Transverse colon (tissue), 4 donors: ENCODE measurements around the gene MYOM1. TPM values are rescaled to one million over a fixed set of nuclear protein-coding genes. Genes with fewer than 3 reads are reported as not detected.
"Not testable (repeated sequence)": the region's sequence is repeated elsewhere in the genome, so short reads cannot be mapped to it uniquely, and the experiment has no call there.

Experiments
- DNase-seq: peaks from one replicate; pipeline ENCODE4 v3.0.0-alpha.2; 2019
- H3K27ac ChIP-seq, 4 donors: fragments of 200-600 bp; sonication (generic); 2 replicates each; pipeline ENCODE4 v1.5.1; 2016 to 2018; ENCODE audit warnings: inconsistent platforms in 4 of 4
- H3K27me3 ChIP-seq: fragments of 200-600 bp; sonication (generic); 2 replicates; pipeline ENCODE4 v1.5.1; 2017; ENCODE audit warnings: inconsistent platforms
- H3K36me3 ChIP-seq, 4 donors: fragments of 200-600 bp; sonication (generic); 2 replicates each; pipeline ENCODE4 v1.5.1; 2017 to 2019; ENCODE audit warnings: inconsistent platforms in 4 of 4
- H3K4me1 ChIP-seq, 4 donors: fragments of 200-600 bp; sonication (generic); 2 replicates each; pipeline ENCODE4 v1.5.1; 2017 to 2020; ENCODE audit warnings: inconsistent platforms in 4 of 4
- H3K4me3 ChIP-seq, 4 donors: fragments of 200-600 bp; sonication (generic); 1 replicate in 1 of 4; 2 replicates in 3 of 4; pipeline versions ENCODE4 v1.5.1 to v1.6.1; 2017 to 2019; ENCODE audit warnings: inconsistent platforms in 4 of 4
- H3K9me3 ChIP-seq, 2 donors: fragments of 200-600 bp; sonication (generic); 2 replicates each; pipeline ENCODE4 v1.5.1; 2017 to 2019; ENCODE audit warnings: inconsistent platforms in 2 of 2
- EP300 ChIP-seq: sonication (generic); formaldehyde crosslinking; IDR thresholded peaks from one replicate; pipeline ENCODE4 v1.6.1; 2017; ENCODE audit warnings: antibody characterized with exemption, low read depth
- POLR2A ChIP-seq: fragments of 450-650 bp; IDR thresholded peaks from one replicate; pipeline ENCODE4 v1.6.1; 2016; ENCODE audit warnings: antibody characterized with exemption, mild to moderate bottlenecking, moderate library complexity
- POLR2AphosphoS5 ChIP-seq, 3 donors: sonication (generic); formaldehyde crosslinking; IDR thresholded peaks; one replicate each; pipeline ENCODE4 v1.6.1; 2016; ENCODE audit warnings: antibody characterized with exemption in 3 of 3
- WGBS, 2 donors: methylation state at CpG; one replicate each; pipeline ENCODE4 v1.1.5; 2018; ENCODE audit warnings: low coverage in 1 of 2; 5-methylcytosine and 5-hydroxymethylcytosine counted together
- in situ Hi-C, 4 donors: fragments of 200-750 bp; cut with MboI; loops; one replicate each; pipeline versions ENCODE4 v1.15.0 to v1.15.1; 2017; ENCODE audit warnings: low sequenced_read_pairs in 3 of 4, low pct_ligation_motif_present in 1 of 4, low pct_unique_long_range_greater_than_20kb in 1 of 4
- intact Hi-C: fragments of 100-400 bp; cut with DNase I; formaldehyde crosslinking; loops from one replicate; pipeline ENCODE4 v1.15.1; 2023; ENCODE audit warnings: low total_unique reads
- total RNA-seq, 4 donors: library from RNA; depleted of rRNA; stranded (reverse); fragments of >200 nt; gene quantifications; one replicate each; pipeline ENCODE4 v1.1.0, GENCODE V29; 2016
- TF ChIP-seq, protein P1 (sequence below), 5 experiments: fragments of 200-600 bp in 3 of 5; fragments of 450-650 bp in 2 of 5; sonication (generic) in 3 of 5; IDR thresholded peaks; 1 replicate in 2 of 5; 2 replicates in 3 of 5; pipeline ENCODE4 v1.5.1; 2016 to 2017; ENCODE audit warnings: antibody characterized with exemption in 5 of 5, inconsistent platforms in 3 of 5, mild to moderate bottlenecking in 2 of 5, moderate library complexity in 1 of 5

The MYOM1 gene
- total RNA-seq, 4 donors from 2014 or later = 6.0 to 30.4 (median 7.7) TPM

DNA sequence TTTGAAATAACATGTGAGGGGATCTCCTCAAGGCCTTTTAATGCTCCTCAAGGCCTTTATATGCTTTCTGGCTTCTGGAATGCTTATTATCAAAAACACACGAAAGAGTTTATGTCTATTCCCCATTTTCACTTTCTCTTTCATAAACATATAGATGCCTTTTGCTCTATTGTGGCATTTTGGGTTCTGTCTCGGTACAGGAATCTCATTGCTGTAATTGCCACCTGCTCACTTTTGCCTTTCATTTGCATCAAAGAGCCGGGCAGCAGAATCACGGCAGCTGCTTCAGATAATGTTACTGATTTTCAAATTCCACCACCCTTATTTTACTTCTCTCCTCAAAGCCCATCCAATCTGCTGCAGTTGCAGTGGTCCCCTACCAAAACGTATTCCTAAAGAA, 152.0 kb downstream of the MYOM1 start:
- H3K9me3 ChIP-seq = no peaks in the 10 kb centered on the region
- H3K36me3 ChIP-seq = no peaks in the 10 kb centered on the region
- no peak for DNase-seq
- H3K4me1 ChIP-seq = peaks cover 0 to 10% (median 0%) of the 10 kb centered on the region in 4 donors
- in situ Hi-C loops (loop anchor here in 2 of 4 donors (25.0 kb wide), 1 partner anchor 130 kb away; no protein-coding TSS in a partner anchor), intact Hi-C loops (no loop called here)
- H3K27ac ChIP-seq = no peak overlapping the region
- whole genome bisulfite sequencing, 2 donors = 32 to 67% methylated on average over 5 of the region's 5 CpGs
- TF ChIP-seq EP300 = no peak
- no peak for TF ChIP-seq POLR2A
- TF ChIP-seq POLR2AphosphoS5 (IDR thresholded peaks at IDR 0.05) = no peak
- TF ChIP-seq, protein P1, sequence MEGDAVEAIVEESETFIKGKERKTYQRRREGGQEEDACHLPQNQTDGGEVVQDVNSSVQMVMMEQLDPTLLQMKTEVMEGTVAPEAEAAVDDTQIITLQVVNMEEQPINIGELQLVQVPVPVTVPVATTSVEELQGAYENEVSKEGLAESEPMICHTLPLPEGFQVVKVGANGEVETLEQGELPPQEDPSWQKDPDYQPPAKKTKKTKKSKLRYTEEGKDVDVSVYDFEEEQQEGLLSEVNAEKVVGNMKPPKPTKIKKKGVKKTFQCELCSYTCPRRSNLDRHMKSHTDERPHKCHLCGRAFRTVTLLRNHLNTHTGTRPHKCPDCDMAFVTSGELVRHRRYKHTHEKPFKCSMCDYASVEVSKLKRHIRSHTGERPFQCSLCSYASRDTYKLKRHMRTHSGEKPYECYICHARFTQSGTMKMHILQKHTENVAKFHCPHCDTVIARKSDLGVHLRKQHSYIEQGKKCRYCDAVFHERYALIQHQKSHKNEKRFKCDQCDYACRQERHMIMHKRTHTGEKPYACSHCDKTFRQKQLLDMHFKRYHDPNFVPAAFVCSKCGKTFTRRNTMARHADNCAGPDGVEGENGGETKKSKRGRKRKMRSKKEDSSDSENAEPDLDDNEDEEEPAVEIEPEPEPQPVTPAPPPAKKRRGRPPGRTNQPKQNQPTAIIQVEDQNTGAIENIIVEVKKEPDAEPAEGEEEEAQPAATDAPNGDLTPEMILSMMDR (IDR thresholded peaks at IDR 0.05) = no peak
- H3K27me3 ChIP-seq = no peaks in the 10 kb centered on the region
- H3K4me3 ChIP-seq = peak overlapping the region in 1 of 4 donors; percentile 7

DNA sequence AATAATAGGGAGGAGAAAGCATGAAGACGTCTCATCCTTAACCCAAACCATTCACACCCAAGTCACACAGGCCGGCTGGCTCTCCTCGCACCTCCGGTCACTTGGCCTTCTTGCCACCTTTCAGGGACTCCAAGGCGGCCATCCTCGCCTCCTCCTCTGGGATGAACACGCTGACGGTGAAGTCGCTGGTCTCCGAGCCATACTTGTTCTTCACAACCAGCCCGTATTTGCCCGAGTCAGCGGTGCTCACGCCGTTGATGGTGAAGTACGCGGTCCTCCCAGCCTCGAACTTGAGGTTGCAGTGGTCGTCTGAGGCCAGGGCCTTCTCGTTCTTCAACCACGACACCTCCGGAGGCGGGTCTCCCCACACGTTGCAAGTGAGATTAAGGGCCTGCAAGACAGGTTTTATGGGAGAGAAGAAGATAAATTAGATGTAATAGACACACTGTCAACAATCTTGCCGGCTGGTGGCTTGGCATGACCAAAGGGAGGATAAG, 152.6 kb downstream of the MYOM1 start:
- no peak for DNase-seq
- no peak for TF ChIP-seq POLR2A
- TF ChIP-seq, protein P1 (IDR thresholded peaks at IDR 0.05) = no peak
- no peak for TF ChIP-seq EP300
- no peak for TF ChIP-seq POLR2AphosphoS5 (IDR thresholded peaks at IDR 0.05)
- intact Hi-C loops = no loop called here
- H3K27ac ChIP-seq = no peak overlapping the region
- in situ Hi-C loops = loop anchor here in 2 of 4 donors (25.0 kb wide), 1 partner anchor 130 kb away; no protein-coding TSS in a partner anchor
- H3K27me3 ChIP-seq = no peaks in the 10 kb centered on the region
- 76 to 80% methylated on average over 6 to 25 of the region's 25 CpGs for WGBS, 2 donors
- no peaks in the 10 kb centered on the region for H3K36me3 ChIP-seq
- H3K4me3 ChIP-seq = peak overlapping the region in 1 of 4 donors; percentile 7
- no peaks in the 10 kb centered on the region for H3K9me3 ChIP-seq
- peaks cover 0 to 16% (median 0%) of the 10 kb centered on the region in 4 donors for H3K4me1 ChIP-seq

DNA sequence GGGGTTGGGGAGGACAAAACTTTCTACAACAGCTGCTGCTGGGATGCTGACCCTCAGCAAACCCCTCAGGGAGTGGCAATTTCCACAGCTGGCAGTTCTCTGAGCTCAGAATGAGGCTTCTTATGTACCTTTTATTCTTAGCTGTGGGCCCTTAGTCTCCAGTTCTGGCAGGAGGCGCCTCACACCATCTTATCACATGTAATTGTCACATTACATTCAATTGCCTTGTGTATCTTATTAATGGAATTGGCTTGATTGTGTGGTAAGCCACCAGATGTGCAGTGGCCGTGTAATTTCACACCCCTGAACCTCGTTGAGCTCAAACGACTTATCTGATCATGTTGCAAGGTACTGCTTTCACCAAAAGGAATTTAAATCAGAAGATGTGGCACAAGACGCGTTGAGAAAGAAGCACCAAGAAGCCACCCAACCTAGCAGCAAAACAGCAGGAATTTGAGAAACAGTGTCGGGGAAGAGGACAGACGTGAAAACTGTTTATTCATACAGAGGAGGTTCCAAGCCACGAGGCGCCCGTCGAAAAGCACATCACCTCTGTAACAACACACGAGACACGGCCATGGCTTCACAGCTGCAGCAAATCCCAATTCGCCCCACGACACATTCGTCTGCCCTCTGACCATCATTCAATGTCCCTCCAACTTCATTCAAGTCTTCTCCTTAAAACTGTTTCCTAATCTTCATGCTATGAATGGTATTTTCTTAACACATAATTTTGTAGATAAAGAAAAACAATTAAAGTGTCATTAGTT, 153.2 kb downstream of the MYOM1 start:
- intact Hi-C loops (no loop called here), in situ Hi-C loops (loop anchor here in 2 of 4 donors (25.0 kb wide), 1 partner anchor 129 kb away; no protein-coding TSS in a partner anchor)
- H3K36me3 ChIP-seq = no peaks in the 10 kb centered on the region
- WGBS, 2 donors = 83 to 96% methylated on average over 16 to 17 of the region's 17 CpGs
- DNase-seq = no peak
- no peak overlapping the region for H3K27ac ChIP-seq
- no peak overlapping the region for H3K4me3 ChIP-seq
- TF ChIP-seq EP300 (no peak), POLR2AphosphoS5 (IDR thresholded peaks at IDR 0.05) (no peak), POLR2A (no peak)
- TF ChIP-seq, protein P1 (IDR thresholded peaks at IDR 0.05) = no peak
- peaks cover 0 to 16% (median 0%) of the 10 kb centered on the region in 4 donors for H3K4me1 ChIP-seq
- no peaks in the 10 kb centered on the region for H3K9me3 ChIP-seq
- H3K27me3 ChIP-seq = no peaks in the 10 kb centered on the region

DNA sequence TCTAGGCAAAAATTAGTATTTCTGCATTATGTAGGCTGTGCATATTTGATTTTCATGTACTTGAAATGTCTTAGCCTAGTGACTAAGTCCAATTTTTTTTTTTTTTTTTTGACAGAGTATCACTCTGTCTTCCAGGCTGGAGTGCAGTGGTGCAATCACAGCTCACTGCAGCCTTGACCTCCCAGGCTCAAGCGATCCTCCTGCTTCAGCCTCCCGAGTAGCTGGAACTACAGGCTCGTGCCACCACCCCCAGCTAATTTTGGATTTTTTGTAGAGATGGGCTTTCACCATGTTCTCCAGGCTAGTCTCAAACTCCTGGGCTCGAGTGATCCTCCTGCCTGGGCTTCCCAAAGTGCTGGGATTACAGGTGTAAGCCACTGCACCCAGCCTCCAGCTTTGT, 156.0 kb downstream of the MYOM1 start:
- H3K36me3 ChIP-seq, H3K27me3 ChIP-seq, H3K9me3 ChIP-seq, H3K4me3 ChIP-seq, H3K27ac ChIP-seq, DNase-seq: not testable (repeated sequence)
- 74 to 87% methylated on average over 2 to 4 of the region's 4 CpGs for WGBS, 2 donors
- peaks cover 0 to 26% (median 4%) of the 10 kb centered on the region in 4 donors for H3K4me1 ChIP-seq
- in situ Hi-C loops = loop anchor here in 2 of 4 donors (25.0 kb wide), 1 partner anchor 126 kb away; no protein-coding TSS in a partner anchor
- intact Hi-C loops = loop anchor here (5.0 kb wide), 1 partner anchor 131 kb away; no protein-coding TSS in a partner anchor
